GM19324 (cell line): ENCODE data around the gene CALHM5.

Source experiments
- ATAC-seq: cut with Tn5 transposase; IDR thresholded peaks from one replicate; pipeline ENCODE4 v1.9.1; 2021; ENCODE audit warnings: mild to moderate bottlenecking, moderate library complexity; ENCODE audit not compliant: unreplicated experiment, low FRiP score

CALHM5 gene

GRCh38 chr6:116572162-116572561, 60.7 kb downstream of the CALHM5 start:
- ATAC-seq: no peak
